Omental fat pad (tissue), 4 donors: ENCODE data around the gene EFHD2. TPM values are rescaled to one million over a fixed set of nuclear protein-coding genes. Genes with fewer than 3 reads are reported as not detected.
"Not testable (repeated sequence)": the region's sequence is repeated elsewhere in the genome, so short reads cannot be mapped to it uniquely, and the experiment has no call there.

Experiments
- ATAC-seq: fragments of 150-250 bp; one replicate; pipeline ENCODE4 v1.9.1; 2016; ENCODE audit warnings: mild to moderate bottlenecking, moderate library complexity; ENCODE audit not compliant: low FRiP score
- DNase-seq: peaks from one replicate; pipeline ENCODE4 v3.0.0-alpha.2; 2019; ENCODE audit warnings: low spot score
- total RNA-seq, 4 donors: library from RNA; depleted of rRNA; stranded (reverse); fragments of >200 nt; gene quantifications; one replicate each; pipeline ENCODE4 v1.1.0, GENCODE V29; 2016
- TF ChIP-seq, protein P1 (sequence below), 3 donors: fragments of 450-650 bp; IDR thresholded peaks; one replicate each; pipeline ENCODE4 v1.5.1; 2016 to 2017; ENCODE audit warnings: antibody characterized with exemption in 3 of 3, mild to moderate bottlenecking in 3 of 3, moderate library complexity in 2 of 3

EFHD2 gene
- total RNA-seq, 4 donors from 2014 or later, result 35.6 to 120 (median 54.4) TPM

DNA sequence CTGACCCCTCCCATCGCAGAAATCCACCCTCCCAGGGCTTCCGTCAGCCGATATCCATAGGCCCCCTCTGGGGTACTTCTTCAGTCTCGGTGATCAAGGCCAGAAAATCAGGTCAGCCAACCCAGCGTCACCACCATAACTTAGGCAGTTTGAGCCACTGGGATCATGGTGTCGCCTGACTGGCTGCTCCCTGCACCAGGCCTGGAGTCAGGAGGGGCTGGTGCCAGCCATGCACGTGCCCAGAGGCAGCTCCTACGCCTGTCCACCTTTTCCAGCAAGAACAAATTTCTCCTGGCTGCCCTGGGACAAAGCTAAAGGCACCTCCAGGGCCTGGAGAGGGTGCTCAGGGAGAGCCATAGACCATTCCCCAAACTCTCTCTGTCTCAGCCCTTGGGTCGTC, 23.8 kb downstream of the EFHD2 start:
- ATAC-seq, result no peak
- TF ChIP-seq, protein P1, sequence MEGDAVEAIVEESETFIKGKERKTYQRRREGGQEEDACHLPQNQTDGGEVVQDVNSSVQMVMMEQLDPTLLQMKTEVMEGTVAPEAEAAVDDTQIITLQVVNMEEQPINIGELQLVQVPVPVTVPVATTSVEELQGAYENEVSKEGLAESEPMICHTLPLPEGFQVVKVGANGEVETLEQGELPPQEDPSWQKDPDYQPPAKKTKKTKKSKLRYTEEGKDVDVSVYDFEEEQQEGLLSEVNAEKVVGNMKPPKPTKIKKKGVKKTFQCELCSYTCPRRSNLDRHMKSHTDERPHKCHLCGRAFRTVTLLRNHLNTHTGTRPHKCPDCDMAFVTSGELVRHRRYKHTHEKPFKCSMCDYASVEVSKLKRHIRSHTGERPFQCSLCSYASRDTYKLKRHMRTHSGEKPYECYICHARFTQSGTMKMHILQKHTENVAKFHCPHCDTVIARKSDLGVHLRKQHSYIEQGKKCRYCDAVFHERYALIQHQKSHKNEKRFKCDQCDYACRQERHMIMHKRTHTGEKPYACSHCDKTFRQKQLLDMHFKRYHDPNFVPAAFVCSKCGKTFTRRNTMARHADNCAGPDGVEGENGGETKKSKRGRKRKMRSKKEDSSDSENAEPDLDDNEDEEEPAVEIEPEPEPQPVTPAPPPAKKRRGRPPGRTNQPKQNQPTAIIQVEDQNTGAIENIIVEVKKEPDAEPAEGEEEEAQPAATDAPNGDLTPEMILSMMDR (IDR thresholded peaks at IDR 0.05), result no peak
- no peak for DNase-seq

DNA sequence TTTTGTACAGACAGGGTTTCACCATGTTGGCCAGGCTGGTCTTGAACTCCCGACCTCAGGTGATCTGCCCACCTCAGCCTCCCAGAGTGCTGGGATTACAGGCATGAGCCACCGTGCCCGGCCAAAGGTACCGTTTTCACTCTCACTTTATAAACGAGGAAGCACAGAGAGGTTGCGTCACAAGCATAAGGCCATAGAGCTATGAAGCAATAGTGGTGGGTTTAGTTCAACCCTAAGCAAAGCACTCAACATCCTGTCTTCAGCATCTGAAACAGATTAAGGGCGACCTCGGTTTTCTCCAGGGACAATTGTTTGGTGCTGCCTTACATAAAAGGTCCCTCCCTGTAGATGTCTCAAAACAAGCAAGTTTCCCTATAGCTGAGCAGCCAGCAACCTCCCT, 25.1 kb downstream of the EFHD2 start:
- not testable (repeated sequence) for ATAC-seq, DNase-seq

DNA sequence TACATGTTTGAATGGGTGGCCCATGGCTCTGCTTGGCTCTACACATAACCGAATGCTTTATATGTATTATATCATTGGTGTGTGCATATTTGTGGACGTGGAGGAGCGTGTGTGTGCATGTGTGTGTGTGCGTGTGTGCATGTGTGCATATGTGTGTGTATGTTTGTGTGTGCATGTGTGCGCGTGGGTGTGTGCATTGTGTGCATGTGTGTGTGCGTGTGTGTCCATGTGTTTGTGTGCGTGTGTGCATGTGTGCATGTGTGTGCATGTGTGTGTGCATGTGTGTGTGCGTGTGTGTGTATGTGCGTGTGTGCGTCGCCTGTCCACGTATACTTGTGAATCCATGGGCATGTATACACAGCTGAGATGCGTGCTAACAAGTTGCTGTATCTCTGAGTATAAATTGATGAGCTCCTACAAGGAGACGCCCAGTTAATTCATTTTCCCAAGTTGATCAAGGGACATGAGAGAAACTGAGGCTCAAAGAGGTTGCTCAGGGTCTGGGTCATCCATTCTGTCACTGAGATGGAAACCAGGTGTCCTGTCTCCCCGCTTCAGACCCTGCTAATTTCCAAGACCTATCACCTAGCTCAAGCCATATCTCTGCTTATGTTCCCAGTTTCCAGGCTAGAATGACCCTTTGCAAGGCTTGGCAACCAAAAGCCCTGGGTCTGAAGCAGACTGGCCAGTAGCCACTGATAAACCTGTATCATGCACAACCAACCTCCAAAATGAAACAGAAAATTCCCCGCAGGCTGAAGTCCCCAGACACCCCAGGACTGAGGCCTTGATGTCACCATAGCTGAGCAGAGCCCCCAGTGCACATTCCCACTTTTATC, 25.8 kb downstream of the EFHD2 start:
- TF ChIP-seq, protein P1 (IDR thresholded peaks at IDR 0.05), result no peak
- ATAC-seq (no peak), DNase-seq (no peak)

- no peak for ATAC-seq
- DNase-seq, result no peak
- TF ChIP-seq, protein P1 (IDR thresholded peaks at IDR 0.05), result no peak
These were observed 27.3 kb downstream of the EFHD2 start for GRCh38 chr1:15436881-15437442.

- TF ChIP-seq, protein P1 (IDR thresholded peaks at IDR 0.05), result no peak
- DNase-seq, result no peak
- ATAC-seq, result no peak
These were observed 29.6 kb downstream of the EFHD2 start for GRCh38 chr1:15439325-15439724.

- TF ChIP-seq, protein P1 (IDR thresholded peaks at IDR 0.05), result no peak
- DNase-seq (no peak), ATAC-seq (peak; percentile 26)
These were observed 30.7 kb downstream of the EFHD2 start for GRCh38 chr1:15440357-15440756.

GRCh38 chr1:15441247-15441646, 31.6 kb downstream of the EFHD2 start:
- DNase-seq, result no peak
- TF ChIP-seq, protein P1 (IDR thresholded peaks at IDR 0.05), result no peak
- no peak for ATAC-seq
